ENCODE data around the gene ZGRF1.
"Not testable (repeated sequence)": the region's sequence is repeated elsewhere in the genome, so short reads cannot be mapped to it uniquely, and the experiment has no call there.

ZGRF1 gene

DNA sequence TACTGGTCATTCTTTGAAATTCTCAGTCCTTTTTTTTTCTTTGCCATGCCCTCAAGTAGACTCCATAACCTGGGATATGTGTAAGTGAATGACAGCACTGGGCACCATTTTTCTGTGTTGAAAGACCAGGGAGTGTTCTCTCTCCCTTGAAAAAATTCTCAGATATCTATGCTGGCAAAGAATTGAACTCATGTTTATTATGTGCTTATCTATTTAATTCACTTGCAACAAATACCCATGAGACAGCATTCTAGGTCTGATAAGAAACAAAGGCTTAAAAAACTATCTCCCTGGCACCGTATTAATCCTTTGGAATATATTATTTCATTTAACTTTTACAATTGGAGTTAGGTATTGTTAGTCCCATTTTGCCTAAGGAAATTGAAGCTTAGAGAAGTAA lies 37.0 kb upstream of the ZGRF1 start:
- intact Hi-C loops (cut with DNase I; ENCODE audit: low total_unique reads): loop anchor here (1.0 kb wide), 1 partner anchor 13 kb away; no protein-coding TSS in a partner anchor
- H3K27ac ChIP-seq: no peak overlapping the region
- H3K9me3 ChIP-seq: no peaks in the 10 kb centered on the region
- peaks cover 0 to 11% (median 3%) of the 10 kb centered on the region in 4 donors for H3K4me1 ChIP-seq
- no peaks in the 10 kb centered on the region for H3K36me3 ChIP-seq
- H3K27me3 ChIP-seq: no peaks in the 10 kb centered on the region
- no peak overlapping the region for H3K4me3 ChIP-seq
- DNase-seq: no peak
- TF ChIP-seq, protein P1, sequence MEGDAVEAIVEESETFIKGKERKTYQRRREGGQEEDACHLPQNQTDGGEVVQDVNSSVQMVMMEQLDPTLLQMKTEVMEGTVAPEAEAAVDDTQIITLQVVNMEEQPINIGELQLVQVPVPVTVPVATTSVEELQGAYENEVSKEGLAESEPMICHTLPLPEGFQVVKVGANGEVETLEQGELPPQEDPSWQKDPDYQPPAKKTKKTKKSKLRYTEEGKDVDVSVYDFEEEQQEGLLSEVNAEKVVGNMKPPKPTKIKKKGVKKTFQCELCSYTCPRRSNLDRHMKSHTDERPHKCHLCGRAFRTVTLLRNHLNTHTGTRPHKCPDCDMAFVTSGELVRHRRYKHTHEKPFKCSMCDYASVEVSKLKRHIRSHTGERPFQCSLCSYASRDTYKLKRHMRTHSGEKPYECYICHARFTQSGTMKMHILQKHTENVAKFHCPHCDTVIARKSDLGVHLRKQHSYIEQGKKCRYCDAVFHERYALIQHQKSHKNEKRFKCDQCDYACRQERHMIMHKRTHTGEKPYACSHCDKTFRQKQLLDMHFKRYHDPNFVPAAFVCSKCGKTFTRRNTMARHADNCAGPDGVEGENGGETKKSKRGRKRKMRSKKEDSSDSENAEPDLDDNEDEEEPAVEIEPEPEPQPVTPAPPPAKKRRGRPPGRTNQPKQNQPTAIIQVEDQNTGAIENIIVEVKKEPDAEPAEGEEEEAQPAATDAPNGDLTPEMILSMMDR (IDR thresholded peaks at IDR 0.05): no peak

DNA sequence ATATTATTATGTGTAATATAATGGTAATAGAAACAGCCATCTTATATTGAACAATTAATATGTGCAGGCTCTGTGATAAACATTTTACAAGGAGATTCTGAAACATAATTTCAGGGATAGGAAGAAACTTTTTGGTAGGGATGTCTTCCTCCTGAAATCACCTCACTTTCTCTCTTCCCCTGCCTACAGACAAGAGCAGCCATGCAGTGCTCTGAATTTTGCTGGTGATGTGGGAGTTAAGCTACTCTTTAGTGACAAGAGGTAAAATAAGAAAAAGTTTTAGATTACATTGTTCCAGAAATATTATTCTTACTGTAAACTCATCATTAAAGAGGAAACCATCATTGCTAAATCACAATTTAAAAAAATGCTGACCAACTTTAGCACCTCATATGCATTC lies 36.4 kb upstream of the ZGRF1 start:
- Histone ChIP-seq H3K9me3 (no peaks in the 10 kb centered on the region), H3K4me3 (no peak overlapping the region), H3K36me3 (no peaks in the 10 kb centered on the region), H3K27ac (no peak overlapping the region), H3K27me3 (no peaks in the 10 kb centered on the region), H3K4me1 (peaks cover 0 to 11% (median 3%) of the 10 kb centered on the region in 4 donors)
- TF ChIP-seq, protein P1 (IDR thresholded peaks at IDR 0.05): no peak
- intact Hi-C loops (cut with DNase I; ENCODE audit: low total_unique reads): loop anchor here (1.0 kb wide), 1 partner anchor 13 kb away; no protein-coding TSS in a partner anchor
- no peak for DNase-seq

DNA sequence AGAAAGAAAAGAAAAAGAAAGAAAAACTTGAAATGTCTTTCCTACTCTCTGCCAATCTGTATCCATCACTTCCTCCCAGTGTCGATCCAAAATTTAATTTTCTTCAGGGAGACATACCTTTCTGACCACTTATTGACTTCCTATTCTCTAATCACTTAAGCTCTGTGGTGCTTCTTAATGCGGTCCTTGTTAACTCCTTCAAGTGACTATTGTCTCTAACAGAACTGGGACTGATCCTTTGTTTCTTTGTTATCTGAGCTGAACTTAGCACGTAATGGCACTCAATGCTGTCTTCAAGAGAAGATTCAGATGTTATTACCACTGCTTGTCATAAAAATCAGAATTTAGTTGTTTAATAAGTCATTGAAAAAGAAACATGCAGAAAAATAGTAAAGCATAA lies 31.4 kb upstream of the ZGRF1 start:
- Histone ChIP-seq H3K4me3 (no peak overlapping the region), H3K36me3 (peaks cover 0 to 7% (median 0%) of the 10 kb centered on the region in 3 donors), H3K9me3 (no peaks in the 10 kb centered on the region), H3K4me1 (peaks cover 0 to 11% (median 3%) of the 10 kb centered on the region in 4 donors), H3K27ac (no peak overlapping the region), H3K27me3 (no peaks in the 10 kb centered on the region)
- intact Hi-C loops (cut with DNase I; ENCODE audit: low total_unique reads): no loop called here
- DNase-seq: no peak
- TF ChIP-seq, protein P1 (IDR thresholded peaks at IDR 0.05): no peak

DNA sequence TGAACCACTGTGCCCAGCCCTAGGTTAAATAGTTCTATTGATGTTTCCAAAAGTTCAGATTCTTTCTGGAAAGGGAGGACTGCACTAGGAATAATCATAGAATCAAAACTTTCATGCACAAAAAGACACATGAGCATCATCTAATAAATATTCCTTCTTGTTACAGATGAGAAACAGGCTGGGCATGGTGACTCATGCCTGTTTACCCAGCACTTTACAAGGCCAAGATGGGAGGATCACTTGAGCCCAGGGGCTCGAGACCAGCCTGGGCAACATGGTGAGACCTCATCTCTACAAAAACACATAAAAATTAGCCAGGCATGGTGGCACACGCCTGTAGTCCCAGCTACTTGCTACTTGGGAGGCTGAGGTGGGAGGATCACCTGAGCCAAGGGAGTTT lies 27.9 kb upstream of the ZGRF1 start:
- H3K27me3 ChIP-seq: no peaks in the 10 kb centered on the region
- TF ChIP-seq, protein P1 (IDR thresholded peaks at IDR 0.05): no peak
- H3K9me3 ChIP-seq: no peaks in the 10 kb centered on the region
- no peak for DNase-seq
- H3K4me3 ChIP-seq: no peak overlapping the region
- intact Hi-C loops (cut with DNase I; ENCODE audit: low total_unique reads): no loop called here
- H3K36me3 ChIP-seq: peaks cover 0 to 7% (median 0%) of the 10 kb centered on the region in 3 donors
- H3K4me1 ChIP-seq: no peaks in the 10 kb centered on the region
- H3K27ac ChIP-seq: no peak overlapping the region

DNA sequence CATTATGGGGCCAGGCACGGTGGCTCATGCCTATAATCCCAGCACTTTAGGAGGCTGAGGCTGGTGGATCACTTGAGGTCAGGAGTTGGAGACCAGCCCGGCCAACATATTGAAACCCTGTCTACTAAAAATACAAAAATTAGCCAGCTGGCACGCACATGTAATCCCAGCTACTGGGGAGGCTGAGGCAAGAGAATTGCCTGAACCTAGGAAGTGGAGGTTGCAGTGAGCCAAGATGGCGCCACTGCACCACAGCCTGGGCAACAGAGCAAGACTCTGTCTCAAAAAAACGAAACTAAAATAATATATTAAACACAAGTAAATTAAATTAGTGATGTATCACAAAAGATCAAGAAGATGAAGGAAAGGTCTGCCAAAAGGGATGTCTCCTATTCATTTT lies 19.4 kb upstream of the ZGRF1 start:
- not testable (repeated sequence) for DNase-seq, H3K4me3 ChIP-seq
- H3K36me3 ChIP-seq: peaks cover 68 to 76% (median 74%) of the 10 kb centered on the region in 3 donors

DNA sequence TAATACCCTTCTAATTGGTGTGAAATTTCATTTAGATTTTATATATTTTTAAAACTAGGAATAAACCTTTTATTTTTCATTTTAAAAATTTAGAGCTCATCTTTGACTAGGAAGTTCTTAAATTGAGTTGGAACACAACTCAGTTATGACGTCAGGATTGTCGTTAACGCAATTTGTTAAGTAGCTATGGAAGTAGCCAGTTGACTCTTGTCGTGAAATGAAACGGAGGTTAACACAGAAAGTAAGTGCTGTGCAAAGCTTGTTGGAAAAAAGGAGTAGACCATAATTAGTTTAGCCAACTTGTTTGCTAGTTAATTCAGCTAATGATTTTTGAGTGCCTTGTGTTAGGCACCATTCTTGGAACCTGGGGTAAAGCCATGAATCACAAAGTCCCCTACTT lies 18.6 kb upstream of the ZGRF1 start:
- no peak for DNase-seq
- H3K36me3 ChIP-seq: peaks cover 76 to 84% (median 82%) of the 10 kb centered on the region in 3 donors

More for the DNA sequence above, 19.4 kb upstream of the ZGRF1 start:
- H3K4me1 ChIP-seq; H3K27ac ChIP-seq; H3K9me3 ChIP-seq; intact Hi-C loops (cut with DNase I; ENCODE audit: low total_unique reads); H3K27me3 ChIP-seq: not testable (repeated sequence)

More for the DNA sequence above, 18.6 kb upstream of the ZGRF1 start:
- TF ChIP-seq, protein P1 (IDR thresholded peaks at IDR 0.05): no peak
- H3K27ac ChIP-seq: no peak overlapping the region
- H3K4me1 ChIP-seq: no peaks in the 10 kb centered on the region
- no peaks in the 10 kb centered on the region for H3K27me3 ChIP-seq
- H3K9me3 ChIP-seq: no peaks in the 10 kb centered on the region
- intact Hi-C loops (cut with DNase I; ENCODE audit: low total_unique reads): no loop called here
- H3K4me3 ChIP-seq: no peak overlapping the region
